HCT116 (cell line): ENCODE measurements around the gene FBXW8. TPM values are rescaled to one million over a fixed set of nuclear protein-coding genes. Genes with fewer than 3 reads are reported as not detected.

Experiments
- ATAC-seq: fragments of 200-7000 bp; cut with Tn5 transposase; 2 replicates; pipeline ENCODE4 v1.9.1; 2020; ENCODE audit warnings: mild to moderate bottlenecking, moderate library complexity
- BruUV-seq: library from RNA; stranded (reverse); fragments of 400-500 nt; replicated peaks from 2 replicates; lab custom pipeline; 2021; lab: Mats Ljungman, UMichigan
- CTCF ChIA-PET: fragments of 300-600 bp; sonication (Branson Sonifier 250); formaldehyde crosslinking; loops from one replicate; lab custom pipeline; 2021; ENCODE audit warnings: antibody characterized with exemption; lab: Charles Lee
- POLR2A ChIA-PET: fragments of 300-600, 350-600 bp; sonication (Branson Sonifier 250); formaldehyde crosslinking; loops from one replicate; lab custom pipeline; 2021; ENCODE audit warnings: antibody characterized with exemption; lab: Charles Lee
- RAD21 ChIA-PET, 2 experiments: fragments of 300-600 bp; sonication (Branson Sonifier 250); formaldehyde crosslinking; loops; one replicate each; lab custom pipeline; 2023; ENCODE audit warnings: low total read pairs in 2 of 2; ENCODE audit not compliant: uncharacterized antibody in 2 of 2, unreplicated experiment in 2 of 2, low non-redundant PET in 1 of 2; lab: Charles Lee
- DNase-seq: peaks from one replicate; pipeline ENCODE4 v3.0.0-alpha.2; 2010; ENCODE audit warnings: low read depth, low spot score
- H2AFZ ChIP-seq: fragments of 200-600 bp; shearing (Covaris generic), sonication (generic); 2 replicates; pipeline ENCODE4 v1.6.1; 2017; ENCODE audit warnings: low read depth, mixed run types, mixed read lengths, antibody characterized with exemption, low read length; ENCODE audit not compliant: poor library complexity, severe bottlenecking
- H3K27ac ChIP-seq: 2 replicates; pipeline ENCODE4 v1.5.1; 2012; ENCODE audit warnings: low read depth, low read length
- H3K27me3 ChIP-seq: fragments of 200-600 bp; sonication (generic); 2 replicates; pipeline ENCODE4 v1.6.1; 2016; ENCODE audit warnings: mixed run types, low read length, mixed read lengths; ENCODE audit not compliant: insufficient read depth
- H3K36me3 ChIP-seq, 2 experiments: fragments of 200-500 bp in 1 of 2; fragments of 200-600 bp in 1 of 2; sonication (Bioruptor generic) in 1 of 2; sonication (generic) in 1 of 2; 2 replicates each; pipeline versions ENCODE4 v1.5.1 to v1.6.1; 2014 to 2016; ENCODE audit warnings: low read length in 2 of 2, inconsistent platforms in 1 of 2, mixed read lengths in 1 of 2, mixed run types in 1 of 2; ENCODE audit not compliant: insufficient read depth in 2 of 2, control insufficient read depth in 1 of 2
- H3K4me1 ChIP-seq, 2 experiments: fragments of 200-600 bp in 1 of 2; sonication (generic) in 1 of 2; 2 replicates each; pipeline versions ENCODE4 v1.5.1 to v1.6.1; 2012 to 2017; ENCODE audit warnings: low read length in 2 of 2, inconsistent platforms in 1 of 2, mild to moderate bottlenecking in 1 of 2, mixed read lengths in 1 of 2, mixed run types in 1 of 2, moderate library complexity in 1 of 2; ENCODE audit not compliant: insufficient read depth in 2 of 2, control insufficient read depth in 1 of 2
- H3K4me2 ChIP-seq: fragments of 200-600 bp; sonication (generic); 2 replicates; pipeline ENCODE4 v1.6.1; 2017; ENCODE audit warnings: mixed run types, low read length, mixed read lengths
- H3K4me3 ChIP-seq, 2 experiments: fragments of 200-600 bp in 1 of 2; sonication (generic) in 1 of 2; replicated peaks in 1 of 2; 2 replicates each; pipeline ENCODE4 v1.5.1; 2011 to 2016; ENCODE audit warnings: low read length in 2 of 2, control low read depth in 1 of 2, low read depth in 1 of 2, mild to moderate bottlenecking in 1 of 2, mixed read lengths in 1 of 2, mixed run types in 1 of 2
- H3K79me2 ChIP-seq: fragments of 200-600 bp; sonication (generic); 2 replicates; pipeline ENCODE4 v1.6.1; 2017; ENCODE audit warnings: mild to moderate bottlenecking, mixed run types, low read length, moderate library complexity, mixed read lengths; ENCODE audit not compliant: insufficient read depth
- H3K9ac ChIP-seq: fragments of 200-600 bp; sonication (generic); 2 replicates; pipeline ENCODE4 v1.6.1; 2016; ENCODE audit warnings: low read length, mixed read lengths
- H3K9me2 ChIP-seq: fragments of 200-600 bp; sonication (generic), shearing (Covaris generic); 2 replicates; pipeline ENCODE4 v1.6.1; 2017; ENCODE audit warnings: mixed run types, mild to moderate bottlenecking, moderate library complexity; ENCODE audit not compliant: insufficient read depth
- H3K9me3 ChIP-seq, 2 experiments: fragments of 200-500 bp in 1 of 2; fragments of 200-600 bp in 1 of 2; sonication (Bioruptor generic) in 1 of 2; sonication (generic) in 1 of 2; 2 replicates each; pipeline ENCODE4 v1.6.1; 2014 to 2017; ENCODE audit warnings: low read length in 2 of 2, mixed read lengths in 2 of 2, inconsistent platforms in 1 of 2, low read depth in 1 of 2, mild to moderate bottlenecking in 1 of 2, mixed run types in 1 of 2, moderate library complexity in 1 of 2; ENCODE audit not compliant: control insufficient read depth in 1 of 2, insufficient read depth in 1 of 2
- H4K20me1 ChIP-seq: fragments of 200-600 bp; sonication (generic), shearing (Covaris generic); 2 replicates; pipeline ENCODE4 v1.6.1; 2017; ENCODE audit warnings: mixed run types, mild to moderate bottlenecking, moderate library complexity; ENCODE audit not compliant: insufficient read depth
- CBX3 ChIP-seq: IDR thresholded peaks from 2 replicates; pipeline ENCODE4 v1.6.1; 2012; ENCODE audit warnings: low read depth
- CEBPB ChIP-seq: IDR thresholded peaks from 2 replicates; pipeline ENCODE4 v1.6.1; 2012; ENCODE audit warnings: low read depth
- CTCF ChIP-seq, 3 experiments: fragments of 200-600 bp in 1 of 3; sonication (generic) in 1 of 3; IDR thresholded peaks in 2 of 3; conservative IDR thresholded peaks in 1 of 3; 2 replicates each; pipeline ENCODE4 v1.5.1; 2012 to 2017; ENCODE audit warnings: low read depth in 2 of 3, low read length in 2 of 3, antibody characterized with exemption in 1 of 3, borderline replicate concordance in 1 of 3, control low read depth in 1 of 3, mild to moderate bottlenecking in 1 of 3, mixed read lengths in 1 of 3, mixed run types in 1 of 3, moderate library complexity in 1 of 3; ENCODE audit not compliant: insufficient read depth in 1 of 3
- EGR1 ChIP-seq: IDR thresholded peaks from 2 replicates; pipeline ENCODE4 v1.6.1; 2012; ENCODE audit warnings: low read depth
- ELF1 ChIP-seq: IDR thresholded peaks from 2 replicates; pipeline ENCODE4 v1.6.1; 2012; ENCODE audit warnings: low read depth, borderline replicate concordance
- EZH2phosphoT487 ChIP-seq: fragments of 200-600 bp; IDR thresholded peaks from 2 replicates; pipeline ENCODE4 v1.6.1; 2018; ENCODE audit warnings: antibody characterized with exemption, borderline replicate concordance
- FOSL1 ChIP-seq: IDR thresholded peaks from 2 replicates; pipeline ENCODE4 v1.6.1; 2012; ENCODE audit warnings: low read depth
- JUND ChIP-seq: IDR thresholded peaks from 2 replicates; pipeline ENCODE4 v1.6.1; 2012
- MAX ChIP-seq: IDR thresholded peaks from 2 replicates; pipeline ENCODE4 v1.6.1; 2012
- POLR2A ChIP-seq: IDR thresholded peaks from 2 replicates; pipeline ENCODE4 v1.7.0; 2011; ENCODE audit warnings: borderline replicate concordance; ENCODE audit not compliant: insufficient read depth, insufficient read length; ENCODE audit errors: extremely low read depth
- POLR2AphosphoS5 ChIP-seq: IDR thresholded peaks from 2 replicates; pipeline ENCODE4 v1.6.1; 2011; ENCODE audit warnings: mild to moderate bottlenecking, low read depth, low read length, moderate library complexity
- RAD21 ChIP-seq: IDR thresholded peaks from 2 replicates; pipeline ENCODE4 v1.6.1; 2012; ENCODE audit warnings: low read depth, mild to moderate bottlenecking
- REST ChIP-seq: IDR thresholded peaks from 2 replicates; pipeline ENCODE4 v1.6.1; 2012; ENCODE audit warnings: low read depth
- SIN3A ChIP-seq: IDR thresholded peaks from 2 replicates; pipeline ENCODE4 v1.6.1; 2012; ENCODE audit warnings: low read depth
- SP1 ChIP-seq: IDR thresholded peaks from 2 replicates; pipeline ENCODE4 v1.6.1; 2012; ENCODE audit warnings: low read depth
- SRF ChIP-seq: IDR thresholded peaks from 2 replicates; pipeline ENCODE4 v1.6.1; 2012; ENCODE audit warnings: low read depth
- YY1 ChIP-seq: IDR thresholded peaks from 2 replicates; pipeline ENCODE4 v1.6.1; 2011; ENCODE audit warnings: low read length, low read depth, moderate library complexity, mild to moderate bottlenecking; ENCODE audit not compliant: insufficient replicate concordance; ENCODE audit errors: extremely low read depth
- ZNF274 ChIP-seq: fragments of 200-500 bp; sonication (Bioruptor generic); IDR thresholded peaks from 2 replicates; pipeline ENCODE4 v1.6.1; 2014; ENCODE audit warnings: mild to moderate bottlenecking, low read depth, low read length, inconsistent platforms
- intact Hi-C: fragments of 100-400 bp; cut with micrococcal nuclease; formaldehyde crosslinking; loops from 2 replicates; pipeline ENCODE4 v1.10.0; 2022
- total RNA-seq: library from RNA; stranded (reverse); gene quantifications from one replicate; pipeline ENCODE4 v1.2.1, GENCODE V29; 2021; ENCODE audit not compliant: unreplicated experiment

Gene FBXW8
- total RNA-seq, 1 experiment from 2014 or later = 14.6 TPM

GRCh38 chr12:116919706-116920485, 9.1 kb downstream of the FBXW8 start:
- Histone ChIP-seq H3K27ac (no peak overlapping the region), H3K79me2 (peaks cover 11% of the 10 kb centered on the region)
- CTCF ChIA-PET = no interaction called here
- no peak for TF ChIP-seq SIN3A
- no peak for TF ChIP-seq MAX
- TF ChIP-seq EZH2phosphoT487 = no peak
- TF ChIP-seq ELF1 = no peak
- TF ChIP-seq REST = no peak
- no peak for TF ChIP-seq CEBPB
- TF ChIP-seq RAD21 = no peak
- no peak for TF ChIP-seq POLR2A
- no peak for TF ChIP-seq YY1
- no peak for TF ChIP-seq CTCF (IDR thresholded peaks at IDR 0.05 in 2 of 3, conservative IDR thresholded peaks at IDR 0.05 in 1 of 3; ENCODE audit: borderline replicate concordance in 1 of 3, insufficient read depth in 1 of 3, low read depth in 2 of 3, low read length in 2 of 3)
- no peak for TF ChIP-seq SP1
- no peak for TF ChIP-seq JUND
- no peak for TF ChIP-seq CBX3
- no peak for TF ChIP-seq POLR2AphosphoS5
- no peak for TF ChIP-seq SRF
- no peak for TF ChIP-seq EGR1
- TF ChIP-seq ZNF274 = no peak
- no peak for TF ChIP-seq FOSL1
- TF ChIP-seq, all 23 proteins: peak for 0
- H3K36me3 ChIP-seq = no peaks in the 10 kb centered on the region
- no TSS peak for BruUV-seq
- no peaks in the 10 kb centered on the region for H3K9me3 ChIP-seq
- ATAC-seq (no peak), DNase-seq (no peak)
- H3K4me2 ChIP-seq = no peak overlapping the region
- H4K20me1 ChIP-seq = no peaks in the 10 kb centered on the region
- intact Hi-C loops = no loop called here
- ChIA-PET RAD21 (no interaction called here), POLR2A (no interaction called here)
- no peak overlapping the region for H2AFZ ChIP-seq
- H3K9me2 ChIP-seq = no peaks in the 10 kb centered on the region
- H3K4me1 ChIP-seq = peaks cover 27 to 35% of the 10 kb centered on the region in 2 experiments
- no peak overlapping the region for H3K4me3 ChIP-seq
- H3K27me3 ChIP-seq = no peaks in the 10 kb centered on the region
- no peak overlapping the region for H3K9ac ChIP-seq
